Measurements from ENCODE around the gene POLE. TPM values are rescaled to one million over a fixed set of nuclear protein-coding genes. Genes with fewer than 3 reads are reported as not detected.

The POLE gene
- total RNA-seq, 1 experiment from 2014 or later = 147 TPM

DNA sequence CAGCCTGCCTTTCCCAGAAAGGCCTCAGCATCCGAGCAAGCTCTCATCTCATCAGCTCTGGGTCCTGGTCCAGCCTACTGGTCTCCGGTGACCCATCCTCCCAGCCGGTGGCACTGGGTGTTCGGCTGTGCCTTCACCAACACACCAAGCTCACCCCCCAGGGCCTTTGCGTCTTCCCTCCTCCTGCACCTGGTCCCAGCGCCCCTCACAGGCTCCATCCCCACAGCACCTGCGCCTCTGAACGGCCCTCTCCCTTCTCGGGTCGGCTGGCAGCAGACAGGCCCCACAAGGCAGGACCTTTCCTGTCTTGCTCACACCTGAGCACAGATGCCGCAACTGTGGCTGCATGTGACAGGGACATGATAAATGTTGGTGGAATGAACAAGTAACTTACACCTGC, 55.5 kb downstream of the POLE start:
- Histone ChIP-seq H3K4me2 (ENCODE audit: insufficient read depth, insufficient read length, low read length) (no peak overlapping the region), H3K18ac (ENCODE audit: insufficient read length, low read depth, low read length) (no peak overlapping the region), H4K91ac (ENCODE audit: insufficient read length, low read depth, low read length) (no peak overlapping the region), H3K27me3 (ENCODE audit: insufficient read depth, low read length) (no peaks in the 10 kb centered on the region), H4K20me1 (ENCODE audit: control insufficient read depth, insufficient read depth, insufficient read length) (no peaks in the 10 kb centered on the region), H3K79me1 (ENCODE audit: insufficient read depth, low read depth, low read length, poor library complexity, severe bottlenecking) (no peaks in the 10 kb centered on the region), H3K14ac (ENCODE audit: insufficient read depth, low read length) (no peak overlapping the region), H3K4me1 (ENCODE audit: insufficient read depth, low read length) (no peaks in the 10 kb centered on the region), H3K9ac (ENCODE audit: extremely low read depth, insufficient read length, low read length) (no peak overlapping the region), H3K23me2 (ENCODE audit: insufficient read length, low read depth, low read length, poor library complexity, severe bottlenecking) (no peaks in the 10 kb centered on the region), H3K9me3 (ENCODE audit: control insufficient read depth, low read depth, low read length) (no peaks in the 10 kb centered on the region), H4K8ac (replicated peaks; ENCODE audit: insufficient read length, low read depth, low read length) (no peak overlapping the region), H2BK120ac (ENCODE audit: low read depth, low read length, poor library complexity, severe bottlenecking) (no peak overlapping the region), H3K79me2 (ENCODE audit: insufficient read depth, low read length) (no peaks in the 10 kb centered on the region), H3K56ac (ENCODE audit: insufficient read length, low read depth, low read length) (no peak overlapping the region), H2BK5ac (ENCODE audit: insufficient read length, low read length) (no peak overlapping the region), H2BK12ac (ENCODE audit: insufficient read length, low read depth, low read length) (no peak overlapping the region), H2AFZ (ENCODE audit: low read length) (no peak overlapping the region), H3K4ac (ENCODE audit: low read depth, low read length) (no peak overlapping the region), H2BK20ac (ENCODE audit: low read depth, low read length, poor library complexity, severe bottlenecking) (no peak overlapping the region), H3K27ac (ENCODE audit: insufficient read length, low read depth, low read length) (no peak overlapping the region), H2AK5ac (ENCODE audit: insufficient read length, low read length) (no peak overlapping the region), H4K5ac (ENCODE audit: insufficient read length, low read depth, low read length) (no peak overlapping the region), H2BK15ac (ENCODE audit: low read depth, low read length) (no peak overlapping the region), H3K23ac (ENCODE audit: insufficient read length, low read depth, low read length) (no peak overlapping the region), H3T11ph (ENCODE audit: low read length) (no peak overlapping the region)
- Mint-ChIP-seq H3K27ac (no peak overlapping the region), H3K9me3 (no peaks in the 10 kb centered on the region), H3K4me1 (no peaks in the 10 kb centered on the region), H3K36me3 (ENCODE audit: insufficient read depth in 1 of 3, low read depth in 3 of 3) (peaks cover 63 to 89% (median 83%) of the 10 kb centered on the region in 3 experiments; a peak in 6 of 7 replicates), H3K27me3 (ENCODE audit: low read depth) (no peaks in the 10 kb centered on the region), H3K4me3 (no peak overlapping the region)
- TF ChIP-seq, protein P1, sequence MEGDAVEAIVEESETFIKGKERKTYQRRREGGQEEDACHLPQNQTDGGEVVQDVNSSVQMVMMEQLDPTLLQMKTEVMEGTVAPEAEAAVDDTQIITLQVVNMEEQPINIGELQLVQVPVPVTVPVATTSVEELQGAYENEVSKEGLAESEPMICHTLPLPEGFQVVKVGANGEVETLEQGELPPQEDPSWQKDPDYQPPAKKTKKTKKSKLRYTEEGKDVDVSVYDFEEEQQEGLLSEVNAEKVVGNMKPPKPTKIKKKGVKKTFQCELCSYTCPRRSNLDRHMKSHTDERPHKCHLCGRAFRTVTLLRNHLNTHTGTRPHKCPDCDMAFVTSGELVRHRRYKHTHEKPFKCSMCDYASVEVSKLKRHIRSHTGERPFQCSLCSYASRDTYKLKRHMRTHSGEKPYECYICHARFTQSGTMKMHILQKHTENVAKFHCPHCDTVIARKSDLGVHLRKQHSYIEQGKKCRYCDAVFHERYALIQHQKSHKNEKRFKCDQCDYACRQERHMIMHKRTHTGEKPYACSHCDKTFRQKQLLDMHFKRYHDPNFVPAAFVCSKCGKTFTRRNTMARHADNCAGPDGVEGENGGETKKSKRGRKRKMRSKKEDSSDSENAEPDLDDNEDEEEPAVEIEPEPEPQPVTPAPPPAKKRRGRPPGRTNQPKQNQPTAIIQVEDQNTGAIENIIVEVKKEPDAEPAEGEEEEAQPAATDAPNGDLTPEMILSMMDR (conservative IDR thresholded peaks at IDR 0.05) = no peak
- WGBS (ENCODE audit: extremely low coverage, insufficient read length, low lambda C conversion rate) = no CpG with 5 or more reads among the region's 11 CpGs
- DNase-seq = no peak

All from H9 (cell line).